ENCODE data around the gene SMURF1.

GRCh38 chr7:98988641-98989040 lies 155.3 kb downstream of the SMURF1 start:
- TF ChIP-seq CTCF (conservative IDR thresholded peaks at IDR 0.05; ENCODE audit: low read depth, low read length) = no peak
- no peak for TF ChIP-seq SMC3 (IDR thresholded peaks at IDR 0.05; ENCODE audit: low read depth, low read length)
- no peak for TF ChIP-seq POLR2A (IDR thresholded peaks at IDR 0.05; ENCODE audit: low read depth, low read length)
- no peak for TF ChIP-seq MAFK (IDR thresholded peaks at IDR 0.05; ENCODE audit: low read depth, low read length)
